Thyroid gland (tissue), 4 donors: ENCODE measurements around the gene TNRC18. TPM values are rescaled to one million over a fixed set of nuclear protein-coding genes. Genes with fewer than 3 reads are reported as not detected.
A peak's percentile ranks its signal among the peaks of the same experiment; 100 is the strongest.
"Not testable (repeated sequence)": the region's sequence is repeated elsewhere in the genome, so short reads cannot be mapped to it uniquely, and the experiment has no call there.

Experiments
- DNase-seq, 2 donors: peaks; one replicate each; pipeline ENCODE4 v3.0.0-alpha.2; 2019
- H3K27ac ChIP-seq, 3 donors: fragments of 200-600 bp; sonication (generic); 1 replicate in 2 of 3; 2 replicates in 1 of 3; pipeline ENCODE4 v1.5.1; 2016 to 2019; ENCODE audit warnings: mild to moderate bottlenecking in 1 of 3, moderate library complexity in 1 of 3
- H3K27me3 ChIP-seq: fragments of 200-600 bp; sonication (generic); one replicate; pipeline ENCODE4 v1.5.1; 2019
- H3K36me3 ChIP-seq, 2 donors: fragments of 200-600 bp; sonication (generic); one replicate each; pipeline ENCODE4 v1.5.1; 2016 to 2019
- H3K4me1 ChIP-seq, 2 donors: fragments of 200-600 bp; sonication (generic); one replicate each; pipeline ENCODE4 v1.5.1; 2017 to 2019
- H3K4me3 ChIP-seq, 3 donors: fragments of 200-600 bp; sonication (generic); replicated peaks in 1 of 3; 1 replicate in 2 of 3; 2 replicates in 1 of 3; pipeline ENCODE4 v1.5.1; 2016; ENCODE audit warnings: mild to moderate bottlenecking in 1 of 3
- H3K9me3 ChIP-seq: fragments of 200-600 bp; sonication (generic); one replicate; pipeline ENCODE4 v1.5.1; 2017
- POLR2A ChIP-seq, 2 donors: fragments of 450-650 bp; IDR thresholded peaks; one replicate each; pipeline ENCODE4 v1.6.1; 2017; ENCODE audit warnings: antibody characterized with exemption in 2 of 2, mild to moderate bottlenecking in 2 of 2, moderate library complexity in 1 of 2
- WGBS, 2 donors: methylation state at CpG; one replicate each; pipeline ENCODE4 v1.1.5; 2017; 5-methylcytosine and 5-hydroxymethylcytosine counted together
- intact Hi-C: fragments of 100-400 bp; cut with DNase I; formaldehyde crosslinking; loops from one replicate; pipeline ENCODE4 v1.15.1; 2023
- total RNA-seq, 4 donors: library from RNA; depleted of rRNA; stranded (reverse); fragments of >200 nt; gene quantifications; one replicate each; pipeline ENCODE4 v1.2.3, GENCODE V29; 2016
- TF ChIP-seq, protein P1 (sequence below), 6 experiments: fragments of 200-600 bp in 3 of 6; fragments of 450-650 bp in 3 of 6; sonication (generic) in 3 of 6; IDR thresholded peaks; one replicate each; pipeline ENCODE4 v1.5.1; 2016 to 2019; ENCODE audit warnings: antibody characterized with exemption in 6 of 6, mild to moderate bottlenecking in 2 of 6, inconsistent platforms in 1 of 6, moderate library complexity in 1 of 6

The TNRC18 gene
- total RNA-seq, 4 donors from 2014 or later = 47.0 to 173 (median 94.8) TPM

DNA sequence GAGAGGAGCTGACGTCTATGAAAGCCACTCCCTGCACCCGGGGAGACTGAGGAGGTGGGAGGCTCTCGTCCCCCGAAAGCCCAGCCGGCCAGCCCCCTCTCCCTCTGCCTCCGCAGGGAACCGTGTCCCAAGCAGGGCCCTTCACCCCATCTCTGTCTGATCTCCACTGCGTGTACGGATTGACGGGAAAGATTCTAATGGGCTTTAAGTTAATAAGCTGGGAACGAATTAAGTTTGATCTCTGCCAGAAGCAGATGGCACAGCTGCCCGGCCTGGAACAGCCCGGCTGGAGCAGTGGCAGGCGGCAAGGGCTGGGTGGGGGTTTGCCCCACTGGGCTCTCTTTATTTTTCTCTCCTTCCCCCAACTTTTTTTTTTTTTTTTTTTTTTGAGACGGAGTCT, 147.0 kb downstream of the TNRC18 start:
- 86 to 90% methylated on average over 8 to 15 of the region's 15 CpGs for WGBS, 2 donors
- Histone ChIP-seq H3K27me3 (no peaks in the 10 kb centered on the region), H3K27ac (no peak overlapping the region), H3K36me3 (no peaks in the 10 kb centered on the region), H3K4me1 (peaks cover 0 to 10% of the 10 kb centered on the region in 2 donors), H3K4me3 (no peak overlapping the region), H3K9me3 (no peaks in the 10 kb centered on the region)
- DNase-seq = no peak
- TF ChIP-seq, protein P1, sequence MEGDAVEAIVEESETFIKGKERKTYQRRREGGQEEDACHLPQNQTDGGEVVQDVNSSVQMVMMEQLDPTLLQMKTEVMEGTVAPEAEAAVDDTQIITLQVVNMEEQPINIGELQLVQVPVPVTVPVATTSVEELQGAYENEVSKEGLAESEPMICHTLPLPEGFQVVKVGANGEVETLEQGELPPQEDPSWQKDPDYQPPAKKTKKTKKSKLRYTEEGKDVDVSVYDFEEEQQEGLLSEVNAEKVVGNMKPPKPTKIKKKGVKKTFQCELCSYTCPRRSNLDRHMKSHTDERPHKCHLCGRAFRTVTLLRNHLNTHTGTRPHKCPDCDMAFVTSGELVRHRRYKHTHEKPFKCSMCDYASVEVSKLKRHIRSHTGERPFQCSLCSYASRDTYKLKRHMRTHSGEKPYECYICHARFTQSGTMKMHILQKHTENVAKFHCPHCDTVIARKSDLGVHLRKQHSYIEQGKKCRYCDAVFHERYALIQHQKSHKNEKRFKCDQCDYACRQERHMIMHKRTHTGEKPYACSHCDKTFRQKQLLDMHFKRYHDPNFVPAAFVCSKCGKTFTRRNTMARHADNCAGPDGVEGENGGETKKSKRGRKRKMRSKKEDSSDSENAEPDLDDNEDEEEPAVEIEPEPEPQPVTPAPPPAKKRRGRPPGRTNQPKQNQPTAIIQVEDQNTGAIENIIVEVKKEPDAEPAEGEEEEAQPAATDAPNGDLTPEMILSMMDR (IDR thresholded peaks at IDR 0.05) = no peak
- no peak for TF ChIP-seq POLR2A (IDR thresholded peaks at IDR 0.05)
- intact Hi-C loops = no loop called here

DNA sequence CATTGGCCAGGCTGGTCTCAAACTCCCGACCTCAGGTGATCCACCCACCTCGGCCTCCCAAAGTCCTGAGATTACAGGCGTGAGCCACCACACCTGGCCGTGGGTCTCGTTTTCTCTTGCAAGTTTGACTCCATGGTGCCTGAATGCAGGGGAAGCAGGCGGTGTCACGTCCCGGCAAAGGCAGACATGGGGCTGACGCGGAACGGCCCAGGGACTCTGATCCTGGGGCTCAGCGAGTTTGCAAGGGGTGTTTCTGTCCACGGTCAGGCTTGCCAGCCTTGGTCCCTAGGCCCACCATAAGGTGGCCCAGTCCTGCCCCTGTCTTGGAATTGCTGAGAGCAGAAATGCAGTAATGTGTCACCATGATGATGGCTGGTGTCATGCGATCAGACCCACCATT, 147.5 kb downstream of the TNRC18 start:
- H3K9me3 ChIP-seq, H3K27ac ChIP-seq, H3K27me3 ChIP-seq, H3K4me3 ChIP-seq, DNase-seq, H3K36me3 ChIP-seq, intact Hi-C loops: not testable (repeated sequence)
- WGBS, 2 donors = 93 to 96% methylated on average over 9 to 14 of the region's 14 CpGs
- peaks cover 4 to 12% of the 10 kb centered on the region in 2 donors for H3K4me1 ChIP-seq

DNA sequence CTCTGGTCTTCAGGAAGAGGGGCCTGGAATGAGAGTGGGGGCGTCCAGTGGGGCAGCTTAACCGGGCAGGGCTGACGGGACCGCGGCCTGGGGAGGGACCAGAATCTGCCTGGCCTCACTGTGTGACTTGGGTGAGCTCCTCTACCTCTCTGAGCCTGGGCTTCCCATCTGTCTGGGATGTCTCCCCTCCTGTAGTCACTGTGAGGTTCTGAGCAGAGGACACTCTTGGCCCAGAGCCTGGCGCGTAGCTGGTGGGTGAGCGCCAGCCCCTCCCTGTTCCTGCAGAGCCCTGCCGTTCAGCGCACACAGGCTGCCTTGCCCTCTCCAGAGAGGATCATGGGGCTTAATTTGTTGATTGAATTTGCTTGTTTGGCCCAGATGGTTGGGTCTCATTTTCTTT, 148.1 kb downstream of the TNRC18 start:
- DNase-seq = peak; percentile 74 to 76
- H3K4me3 ChIP-seq, H3K9me3 ChIP-seq, intact Hi-C loops, H3K27me3 ChIP-seq, H3K36me3 ChIP-seq: not testable (repeated sequence)
- peaks cover 4 to 14% of the 10 kb centered on the region in 2 donors for H3K4me1 ChIP-seq
- 43 to 79% methylated on average over 4 to 10 of the region's 10 CpGs for WGBS, 2 donors
- peak overlapping the region in 1 of 3 donors; percentile 41 for H3K27ac ChIP-seq

DNA sequence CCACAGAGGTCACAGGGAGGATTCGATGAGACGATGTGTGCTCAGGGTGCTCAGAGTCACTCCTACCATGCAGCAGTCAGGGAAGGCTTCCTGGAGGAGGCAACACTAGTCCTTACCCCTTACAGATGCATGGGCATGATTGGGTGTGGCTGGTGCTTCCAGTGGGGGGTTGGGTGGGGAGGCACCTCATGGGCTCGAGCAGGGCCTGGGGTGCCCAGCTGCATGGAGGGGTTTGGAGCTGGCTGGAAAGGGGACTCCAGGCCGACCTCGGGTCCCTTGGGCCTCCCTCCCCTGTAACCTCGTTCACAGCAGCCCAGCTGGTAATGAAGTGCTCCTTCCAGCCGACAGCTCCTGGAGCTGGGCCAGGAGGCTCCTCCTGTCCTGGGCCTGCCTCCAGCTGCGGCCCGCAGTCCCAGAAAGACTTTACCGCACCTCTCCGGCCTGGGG, 148.6 kb downstream of the TNRC18 start:
- peaks cover 4 to 14% of the 10 kb centered on the region in 2 donors for H3K4me1 ChIP-seq
- H3K27me3 ChIP-seq, H3K36me3 ChIP-seq, H3K4me3 ChIP-seq, H3K9me3 ChIP-seq, intact Hi-C loops: not testable (repeated sequence)
- H3K27ac ChIP-seq = peak overlapping the region in 1 of 3 donors; percentile 41
- DNase-seq = peak; percentile 65
- 7 to 67% methylated on average over 3 of the region's 11 CpGs for WGBS, 2 donors

DNA sequence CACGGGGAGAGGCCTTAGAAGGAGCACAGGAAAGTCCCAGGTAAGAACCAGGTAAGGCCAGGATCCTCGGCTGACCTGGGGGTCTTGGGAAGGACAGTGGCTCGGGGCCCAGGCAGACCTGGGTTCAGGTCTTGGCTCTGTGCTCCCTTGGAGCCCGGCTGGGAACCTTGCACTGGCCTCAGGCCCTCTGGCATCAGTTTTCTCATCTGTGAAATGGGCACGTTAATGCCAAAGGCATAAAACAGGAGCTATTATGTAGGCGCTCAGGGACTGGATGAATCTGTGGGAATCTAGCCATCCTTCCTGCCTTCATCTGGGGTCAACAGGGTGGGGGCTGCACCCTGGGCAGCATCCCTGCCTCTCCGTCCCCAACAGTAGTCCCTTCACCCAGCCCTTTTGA, 149.2 kb downstream of the TNRC18 start:
- no peaks in the 10 kb centered on the region for H3K27me3 ChIP-seq
- 79 to 84% methylated on average over 5 to 7 of the region's 7 CpGs for WGBS, 2 donors
- H3K27ac ChIP-seq = no peak overlapping the region
- H3K36me3 ChIP-seq = no peaks in the 10 kb centered on the region
- no peak for DNase-seq
- peaks cover 4 to 14% of the 10 kb centered on the region in 2 donors for H3K4me1 ChIP-seq
- TF ChIP-seq, protein P1 (IDR thresholded peaks at IDR 0.05) = no peak
- TF ChIP-seq POLR2A (IDR thresholded peaks at IDR 0.05) = no peak
- no peak overlapping the region for H3K4me3 ChIP-seq
- no peaks in the 10 kb centered on the region for H3K9me3 ChIP-seq
- intact Hi-C loops = no loop called here

DNA sequence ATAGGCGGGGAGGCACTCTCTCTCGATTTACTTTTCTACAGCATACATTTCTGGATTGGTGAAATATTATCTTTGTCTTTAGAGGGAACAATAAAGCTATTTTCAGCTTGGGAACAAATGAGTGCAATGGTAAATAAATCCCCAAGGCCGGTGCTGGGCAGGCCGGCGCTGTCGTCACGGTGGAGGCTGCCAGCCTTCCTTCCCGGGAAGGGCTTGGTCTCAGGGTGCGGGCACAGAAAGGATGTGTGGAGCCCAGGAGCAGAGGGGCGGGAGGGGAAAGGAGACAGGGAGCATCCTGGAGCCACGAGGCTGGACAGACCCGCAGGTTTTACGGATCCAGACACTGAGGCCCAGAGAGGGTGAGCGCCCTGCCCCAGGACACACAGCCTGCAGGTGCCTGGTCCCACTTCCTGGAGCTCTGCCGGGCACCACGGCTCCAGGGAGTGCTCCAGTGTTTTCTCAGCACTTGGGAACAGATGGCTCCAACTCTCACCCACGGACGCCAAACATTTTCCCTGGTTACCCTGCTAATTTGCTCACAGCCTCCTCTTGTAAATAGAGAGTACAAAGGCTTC, 149.7 kb downstream of the TNRC18 start:
- DNase-seq, intact Hi-C loops, H3K9me3 ChIP-seq, H3K4me3 ChIP-seq, H3K27me3 ChIP-seq, H3K36me3 ChIP-seq, H3K27ac ChIP-seq: not testable (repeated sequence)
- H3K4me1 ChIP-seq = peaks cover 4 to 14% of the 10 kb centered on the region in 2 donors
- 70 to 73% methylated on average over 15 to 18 of the region's 18 CpGs for WGBS, 2 donors

DNA sequence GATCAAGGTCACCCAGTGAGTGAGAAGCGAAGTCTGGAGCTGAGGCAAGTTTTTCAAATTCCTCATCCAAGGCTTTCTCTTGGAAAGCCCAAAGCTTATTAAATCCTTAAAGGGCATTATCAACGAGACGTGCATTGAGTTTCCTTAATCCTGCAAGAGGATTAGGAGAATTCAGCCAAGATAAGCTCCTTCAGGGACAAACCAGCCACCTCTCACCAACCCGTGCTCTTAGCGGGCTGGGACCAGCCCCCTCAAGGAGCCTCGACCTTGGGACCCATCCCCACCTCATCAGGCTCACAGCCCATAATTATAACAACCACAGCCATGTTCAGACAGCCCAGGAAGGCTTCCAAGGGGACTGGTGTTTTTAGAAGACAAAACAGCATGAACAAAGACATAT, 152.8 kb downstream of the TNRC18 start:
- intact Hi-C loops = no loop called here
- H3K4me3 ChIP-seq = no peak overlapping the region
- DNase-seq = no peak
- H3K27ac ChIP-seq = peak overlapping the region in 1 of 3 donors; percentile 36
- no peaks in the 10 kb centered on the region for H3K9me3 ChIP-seq
- TF ChIP-seq, protein P1 (IDR thresholded peaks at IDR 0.05) = no peak
- no peak for TF ChIP-seq POLR2A (IDR thresholded peaks at IDR 0.05)
- 38 to 49% methylated on average over 4 to 6 of the region's 6 CpGs for WGBS, 2 donors
- H3K4me1 ChIP-seq = peaks cover 11 to 22% of the 10 kb centered on the region in 2 donors
- no peaks in the 10 kb centered on the region for H3K27me3 ChIP-seq
- no peaks in the 10 kb centered on the region for H3K36me3 ChIP-seq

DNA sequence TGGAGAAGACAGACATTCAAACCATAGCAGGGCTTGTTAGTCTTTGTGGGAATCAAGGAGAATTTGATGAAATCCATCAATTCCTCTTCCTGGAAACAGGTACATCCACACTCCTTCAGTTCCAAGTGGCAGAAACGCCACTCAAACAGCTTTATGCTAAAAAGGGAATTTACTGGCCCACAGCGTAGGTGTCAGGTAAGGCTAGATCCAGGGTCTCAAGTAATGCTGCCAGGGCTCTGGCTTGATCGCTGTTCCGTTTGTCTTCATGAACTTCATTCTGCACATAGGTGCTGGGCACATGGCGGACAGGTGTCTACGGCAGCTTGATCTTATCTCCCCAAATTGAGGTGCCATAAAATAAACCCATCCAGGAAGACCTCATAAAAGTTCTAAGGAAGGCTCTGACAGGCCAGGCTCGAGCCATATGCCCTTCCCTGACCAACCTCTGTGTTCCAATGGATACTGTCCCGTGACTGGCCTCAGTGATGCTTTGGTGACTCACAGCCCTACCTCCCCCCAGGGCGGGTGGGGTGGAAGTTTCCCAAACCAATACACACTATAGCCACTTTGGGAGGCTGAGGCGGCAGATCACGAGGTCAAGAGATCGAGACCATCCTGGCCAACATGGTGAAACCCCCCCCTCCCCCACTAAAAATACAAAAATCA, 153.5 kb downstream of the TNRC18 start:
- H3K27ac ChIP-seq, DNase-seq, H3K36me3 ChIP-seq, H3K4me3 ChIP-seq, intact Hi-C loops, H3K27me3 ChIP-seq, H3K9me3 ChIP-seq: not testable (repeated sequence)
- peaks cover 15 to 22% of the 10 kb centered on the region in 2 donors for H3K4me1 ChIP-seq
- WGBS, 2 donors = 82 to 98% methylated on average over 11 to 12 of the region's 12 CpGs

DNA sequence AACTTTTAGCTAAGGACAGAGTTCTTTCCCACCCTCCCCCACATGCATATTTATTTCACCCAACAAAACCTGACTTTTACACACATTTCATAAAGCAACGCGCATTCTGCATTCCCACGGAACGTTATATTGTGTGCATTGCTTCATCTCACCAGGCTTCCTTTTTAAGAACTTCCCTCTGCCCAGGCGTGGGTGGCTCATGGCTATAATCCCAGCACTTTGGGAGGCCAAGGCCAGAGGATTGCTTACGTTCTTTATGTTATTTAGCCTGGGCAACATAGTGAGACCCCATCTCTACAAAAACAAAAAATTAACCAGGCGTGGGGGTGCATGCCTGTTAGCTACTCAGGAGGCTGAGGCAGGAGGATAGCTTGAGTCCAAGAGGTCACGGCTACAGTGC, 155.8 kb downstream of the TNRC18 start:
- H3K36me3 ChIP-seq, H3K9me3 ChIP-seq, intact Hi-C loops, H3K27me3 ChIP-seq, DNase-seq, H3K27ac ChIP-seq, H3K4me3 ChIP-seq: not testable (repeated sequence)
- peaks cover 23 to 31% of the 10 kb centered on the region in 2 donors for H3K4me1 ChIP-seq
- 87 to 93% methylated on average over 8 of the region's 8 CpGs for WGBS, 2 donors
